PC-9 (cell line): Measurements from ENCODE around the gene TMEM94.

Experiments used
- CTCF ChIP-seq: fragments of 200-600 bp; sonication (generic); conservative IDR thresholded peaks from 2 replicates; pipeline ENCODE4 v1.6.1; 2017; ENCODE audit warnings: mixed run types, antibody characterized with exemption, mild to moderate bottlenecking, moderate library complexity
- EZH2 ChIP-seq: fragments of 200-600 bp; sonication (generic); IDR thresholded peaks from 2 replicates; pipeline ENCODE4 v1.8.0; 2017; ENCODE audit warnings: antibody characterized with exemption, low read depth

DNA sequence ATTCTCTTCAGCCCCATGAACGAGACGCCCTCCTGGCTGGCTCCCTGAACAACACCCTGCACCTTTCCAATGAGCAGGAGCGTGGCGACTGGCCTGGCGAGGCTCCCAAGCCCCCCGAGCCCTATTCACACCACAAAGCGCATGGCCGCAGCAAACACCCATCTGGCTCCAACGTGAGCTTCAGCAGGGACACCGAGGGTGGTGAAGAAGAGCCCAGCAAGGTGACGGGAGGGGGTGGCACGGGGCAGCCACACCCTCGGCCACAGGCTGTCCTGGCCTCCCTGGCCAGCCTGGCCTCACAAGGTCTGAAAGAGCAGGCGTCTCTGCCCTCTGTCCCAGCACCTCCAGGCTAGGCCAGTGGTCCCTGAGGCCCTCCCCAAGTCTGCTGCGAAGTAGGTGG, 35.2 kb downstream of the TMEM94 start:
- TF ChIP-seq EZH2: no peak
- TF ChIP-seq CTCF: no peak
